ENCODE data around the gene TCEAL7. TPM values are rescaled to one million over a fixed set of nuclear protein-coding genes. Genes with fewer than 3 reads are reported as not detected.

Gene TCEAL7
- total and polyA plus RNA-seq, 9 of the 15 experiments (the other 6 are each of a cell fraction or from before 2014, with no cell fraction given) = 0.07 to 0.34 (median 0.13) TPM; not detected in 4

DNA sequence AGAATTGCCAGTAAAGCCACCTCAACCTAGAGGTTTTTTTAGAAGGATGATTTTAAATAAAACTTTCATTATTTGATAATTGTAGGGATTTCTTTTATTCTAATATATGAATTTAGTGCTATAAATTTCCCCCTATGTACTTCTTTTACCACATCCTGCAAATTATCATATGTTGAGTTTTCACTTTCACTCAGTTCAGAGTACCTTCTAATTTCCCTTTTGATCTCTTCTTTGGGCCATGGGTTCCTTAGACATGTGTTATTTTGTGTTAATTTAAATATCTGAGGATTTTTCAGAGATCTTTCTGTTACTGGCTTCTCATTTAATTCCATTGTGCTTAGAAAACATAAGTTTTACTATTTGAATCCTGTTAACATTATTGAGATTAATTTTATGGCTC lies 25.3 kb upstream of the TCEAL7 start (continued):
- TF ChIP-seq, protein P1, sequence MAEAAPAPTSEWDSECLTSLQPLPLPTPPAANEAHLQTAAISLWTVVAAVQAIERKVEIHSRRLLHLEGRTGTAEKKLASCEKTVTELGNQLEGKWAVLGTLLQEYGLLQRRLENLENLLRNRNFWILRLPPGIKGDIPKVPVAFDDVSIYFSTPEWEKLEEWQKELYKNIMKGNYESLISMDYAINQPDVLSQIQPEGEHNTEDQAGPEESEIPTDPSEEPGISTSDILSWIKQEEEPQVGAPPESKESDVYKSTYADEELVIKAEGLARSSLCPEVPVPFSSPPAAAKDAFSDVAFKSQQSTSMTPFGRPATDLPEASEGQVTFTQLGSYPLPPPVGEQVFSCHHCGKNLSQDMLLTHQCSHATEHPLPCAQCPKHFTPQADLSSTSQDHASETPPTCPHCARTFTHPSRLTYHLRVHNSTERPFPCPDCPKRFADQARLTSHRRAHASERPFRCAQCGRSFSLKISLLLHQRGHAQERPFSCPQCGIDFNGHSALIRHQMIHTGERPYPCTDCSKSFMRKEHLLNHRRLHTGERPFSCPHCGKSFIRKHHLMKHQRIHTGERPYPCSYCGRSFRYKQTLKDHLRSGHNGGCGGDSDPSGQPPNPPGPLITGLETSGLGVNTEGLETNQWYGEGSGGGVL (CRISPR knock-in tag; IDR thresholded peaks at IDR 0.05) = no peak
- TF ChIP-seq, protein P2, sequence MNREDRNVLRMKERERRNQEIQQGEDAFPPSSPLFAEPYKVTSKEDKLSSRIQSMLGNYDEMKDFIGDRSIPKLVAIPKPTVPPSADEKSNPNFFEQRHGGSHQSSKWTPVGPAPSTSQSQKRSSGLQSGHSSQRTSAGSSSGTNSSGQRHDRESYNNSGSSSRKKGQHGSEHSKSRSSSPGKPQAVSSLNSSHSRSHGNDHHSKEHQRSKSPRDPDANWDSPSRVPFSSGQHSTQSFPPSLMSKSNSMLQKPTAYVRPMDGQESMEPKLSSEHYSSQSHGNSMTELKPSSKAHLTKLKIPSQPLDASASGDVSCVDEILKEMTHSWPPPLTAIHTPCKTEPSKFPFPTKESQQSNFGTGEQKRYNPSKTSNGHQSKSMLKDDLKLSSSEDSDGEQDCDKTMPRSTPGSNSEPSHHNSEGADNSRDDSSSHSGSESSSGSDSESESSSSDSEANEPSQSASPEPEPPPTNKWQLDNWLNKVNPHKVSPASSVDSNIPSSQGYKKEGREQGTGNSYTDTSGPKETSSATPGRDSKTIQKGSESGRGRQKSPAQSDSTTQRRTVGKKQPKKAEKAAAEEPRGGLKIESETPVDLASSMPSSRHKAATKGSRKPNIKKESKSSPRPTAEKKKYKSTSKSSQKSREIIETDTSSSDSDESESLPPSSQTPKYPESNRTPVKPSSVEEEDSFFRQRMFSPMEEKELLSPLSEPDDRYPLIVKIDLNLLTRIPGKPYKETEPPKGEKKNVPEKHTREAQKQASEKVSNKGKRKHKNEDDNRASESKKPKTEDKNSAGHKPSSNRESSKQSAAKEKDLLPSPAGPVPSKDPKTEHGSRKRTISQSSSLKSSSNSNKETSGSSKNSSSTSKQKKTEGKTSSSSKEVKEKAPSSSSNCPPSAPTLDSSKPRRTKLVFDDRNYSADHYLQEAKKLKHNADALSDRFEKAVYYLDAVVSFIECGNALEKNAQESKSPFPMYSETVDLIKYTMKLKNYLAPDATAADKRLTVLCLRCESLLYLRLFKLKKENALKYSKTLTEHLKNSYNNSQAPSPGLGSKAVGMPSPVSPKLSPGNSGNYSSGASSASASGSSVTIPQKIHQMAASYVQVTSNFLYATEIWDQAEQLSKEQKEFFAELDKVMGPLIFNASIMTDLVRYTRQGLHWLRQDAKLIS (CRISPR knock-in tag; IDR thresholded peaks at IDR 0.05) = no peak
- TF ChIP-seq, protein P3, sequence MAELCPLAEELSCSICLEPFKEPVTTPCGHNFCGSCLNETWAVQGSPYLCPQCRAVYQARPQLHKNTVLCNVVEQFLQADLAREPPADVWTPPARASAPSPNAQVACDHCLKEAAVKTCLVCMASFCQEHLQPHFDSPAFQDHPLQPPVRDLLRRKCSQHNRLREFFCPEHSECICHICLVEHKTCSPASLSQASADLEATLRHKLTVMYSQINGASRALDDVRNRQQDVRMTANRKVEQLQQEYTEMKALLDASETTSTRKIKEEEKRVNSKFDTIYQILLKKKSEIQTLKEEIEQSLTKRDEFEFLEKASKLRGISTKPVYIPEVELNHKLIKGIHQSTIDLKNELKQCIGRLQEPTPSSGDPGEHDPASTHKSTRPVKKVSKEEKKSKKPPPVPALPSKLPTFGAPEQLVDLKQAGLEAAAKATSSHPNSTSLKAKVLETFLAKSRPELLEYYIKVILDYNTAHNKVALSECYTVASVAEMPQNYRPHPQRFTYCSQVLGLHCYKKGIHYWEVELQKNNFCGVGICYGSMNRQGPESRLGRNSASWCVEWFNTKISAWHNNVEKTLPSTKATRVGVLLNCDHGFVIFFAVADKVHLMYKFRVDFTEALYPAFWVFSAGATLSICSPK (IDR thresholded peaks at IDR 0.05; ENCODE audit: borderline replicate concordance) = no peak

Measured in K562 (cell line).